Ascending aorta (tissue), 2 donors: ENCODE measurements around the gene FAM131C. TPM values are rescaled to one million over a fixed set of nuclear protein-coding genes. Genes with fewer than 3 reads are reported as not detected.
"Not testable (repeated sequence)": the region's sequence is repeated elsewhere in the genome, so short reads cannot be mapped to it uniquely, and the experiment has no call there.

Experiments used
- DNase-seq, 2 donors: peaks; one replicate each; pipeline ENCODE4 v3.0.0-alpha.2; 2019; ENCODE audit warnings: low spot score in 2 of 2
- H3K27ac ChIP-seq, 2 donors: fragments of 200-600 bp; sonication (generic); one replicate each; pipeline ENCODE4 v1.5.1; 2016 to 2017; ENCODE audit warnings: mild to moderate bottlenecking in 1 of 2
- H3K27me3 ChIP-seq: fragments of 200-600 bp; sonication (generic); one replicate; pipeline ENCODE4 v1.5.1; 2017
- H3K36me3 ChIP-seq, 2 donors: fragments of 200-600 bp; sonication (generic); one replicate each; pipeline ENCODE4 v1.5.1; 2016
- H3K4me1 ChIP-seq, 2 donors: fragments of 200-600 bp; sonication (generic); one replicate each; pipeline ENCODE4 v1.5.1; 2016 to 2017; ENCODE audit warnings: mild to moderate bottlenecking in 1 of 2
- H3K4me3 ChIP-seq, 2 donors: fragments of 200-600 bp; sonication (generic); one replicate each; pipeline ENCODE4 v1.5.1; 2016 to 2017; ENCODE audit warnings: mild to moderate bottlenecking in 1 of 2
- H3K9me3 ChIP-seq, 2 donors: fragments of 200-600 bp; sonication (generic); one replicate each; pipeline ENCODE4 v1.5.1; 2016
- intact Hi-C: fragments of 100-400 bp; cut with DNase I; formaldehyde crosslinking; loops from one replicate; pipeline ENCODE4 v1.15.1; 2023
- total RNA-seq: library from RNA; depleted of rRNA; stranded (reverse); fragments of >200 nt; gene quantifications from one replicate; pipeline ENCODE4 v1.1.0, GENCODE V29; 2016
- TF ChIP-seq, protein P1 (sequence below), 3 experiments: fragments of 200-600 bp in 2 of 3; fragments of 450-650 bp in 1 of 3; sonication (generic) in 2 of 3; IDR thresholded peaks; one replicate each; pipeline ENCODE4 v1.5.1; 2016 to 2019; ENCODE audit warnings: antibody characterized with exemption in 3 of 3, mild to moderate bottlenecking in 1 of 3, moderate library complexity in 1 of 3

Gene FAM131C
- total RNA-seq, 1 donor from 2014 or later = 0.21 TPM

DNA sequence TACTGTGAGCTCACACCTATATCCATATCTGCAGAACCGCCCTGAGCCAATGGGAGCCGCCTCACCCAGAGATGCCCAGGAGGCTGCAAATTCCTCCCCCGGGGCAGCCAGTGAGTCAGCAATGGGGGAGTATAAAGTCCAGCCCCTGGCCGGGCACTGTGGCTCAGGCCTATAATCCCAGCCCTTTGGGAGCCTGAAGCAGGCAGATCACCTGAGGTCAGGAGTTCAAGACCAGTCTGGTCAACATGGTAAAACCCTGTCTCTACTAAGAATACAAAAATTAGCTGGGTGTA is 34.9 kb downstream of the FAM131C start:
- TF ChIP-seq, protein P1, sequence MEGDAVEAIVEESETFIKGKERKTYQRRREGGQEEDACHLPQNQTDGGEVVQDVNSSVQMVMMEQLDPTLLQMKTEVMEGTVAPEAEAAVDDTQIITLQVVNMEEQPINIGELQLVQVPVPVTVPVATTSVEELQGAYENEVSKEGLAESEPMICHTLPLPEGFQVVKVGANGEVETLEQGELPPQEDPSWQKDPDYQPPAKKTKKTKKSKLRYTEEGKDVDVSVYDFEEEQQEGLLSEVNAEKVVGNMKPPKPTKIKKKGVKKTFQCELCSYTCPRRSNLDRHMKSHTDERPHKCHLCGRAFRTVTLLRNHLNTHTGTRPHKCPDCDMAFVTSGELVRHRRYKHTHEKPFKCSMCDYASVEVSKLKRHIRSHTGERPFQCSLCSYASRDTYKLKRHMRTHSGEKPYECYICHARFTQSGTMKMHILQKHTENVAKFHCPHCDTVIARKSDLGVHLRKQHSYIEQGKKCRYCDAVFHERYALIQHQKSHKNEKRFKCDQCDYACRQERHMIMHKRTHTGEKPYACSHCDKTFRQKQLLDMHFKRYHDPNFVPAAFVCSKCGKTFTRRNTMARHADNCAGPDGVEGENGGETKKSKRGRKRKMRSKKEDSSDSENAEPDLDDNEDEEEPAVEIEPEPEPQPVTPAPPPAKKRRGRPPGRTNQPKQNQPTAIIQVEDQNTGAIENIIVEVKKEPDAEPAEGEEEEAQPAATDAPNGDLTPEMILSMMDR (IDR thresholded peaks at IDR 0.05) = no peak
- Histone ChIP-seq H3K27me3 (no peaks in the 10 kb centered on the region), H3K4me1 (no peaks in the 10 kb centered on the region), H3K36me3 (no peaks in the 10 kb centered on the region), H3K4me3 (no peak overlapping the region), H3K27ac (no peak overlapping the region), H3K9me3 (no peaks in the 10 kb centered on the region)
- intact Hi-C loops = no loop called here
- no peak for DNase-seq

DNA sequence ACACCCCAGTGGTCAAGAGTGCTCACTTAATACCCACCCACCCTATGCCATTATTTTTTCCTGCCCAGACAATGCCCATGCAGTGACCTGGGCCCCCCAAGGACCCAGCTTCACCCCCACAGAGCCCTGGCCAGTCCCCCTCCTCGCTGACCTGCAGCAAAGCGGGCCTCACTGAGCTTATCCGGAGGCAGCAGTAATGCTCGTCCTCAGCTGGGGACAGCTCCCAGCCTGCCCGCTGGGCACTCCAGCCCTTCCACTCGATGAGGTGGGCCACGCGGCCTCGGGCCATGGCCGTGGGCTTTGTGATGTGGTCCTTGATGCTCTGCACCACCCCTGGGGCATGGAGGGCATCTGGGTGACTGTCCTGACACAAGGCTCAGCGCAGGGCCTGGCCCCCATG is 37.0 kb downstream of the FAM131C start:
- H3K9me3 ChIP-seq, intact Hi-C loops, H3K4me3 ChIP-seq, H3K4me1 ChIP-seq, DNase-seq, H3K36me3 ChIP-seq, H3K27me3 ChIP-seq, H3K27ac ChIP-seq: not testable (repeated sequence)

DNA sequence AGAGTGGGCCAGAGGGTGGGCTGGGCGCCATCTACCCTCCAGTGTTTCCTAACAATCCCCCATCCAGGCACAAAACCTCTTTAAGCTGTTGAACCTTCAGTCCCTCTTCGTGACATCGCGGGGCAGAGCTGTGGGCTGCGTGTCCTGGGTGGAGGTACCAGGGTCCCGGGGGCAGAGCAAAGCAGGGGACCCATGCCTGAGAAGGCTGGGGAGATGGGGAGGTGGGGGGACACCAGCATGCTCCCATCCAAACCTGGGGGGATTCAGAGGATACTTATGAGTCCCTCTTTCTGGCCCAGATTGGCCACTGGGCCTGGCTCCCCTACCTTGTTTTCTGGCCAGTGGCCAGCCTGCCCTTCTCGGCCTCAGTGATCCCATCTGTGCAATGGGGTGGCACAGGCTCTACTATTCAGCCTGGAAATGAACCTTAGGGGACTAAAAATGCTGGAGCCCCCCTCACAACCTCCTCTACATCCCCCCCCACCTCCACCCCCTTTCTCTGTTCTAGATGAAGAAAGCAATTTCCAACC is 40.3 kb downstream of the FAM131C start:
- not testable (repeated sequence) for H3K9me3 ChIP-seq, H3K27me3 ChIP-seq, H3K4me3 ChIP-seq, DNase-seq, H3K36me3 ChIP-seq, H3K27ac ChIP-seq, H3K4me1 ChIP-seq
- intact Hi-C loops = loop anchor here (1.0 kb wide), 1 partner anchor 24 kb away; no protein-coding TSS in a partner anchor

DNA sequence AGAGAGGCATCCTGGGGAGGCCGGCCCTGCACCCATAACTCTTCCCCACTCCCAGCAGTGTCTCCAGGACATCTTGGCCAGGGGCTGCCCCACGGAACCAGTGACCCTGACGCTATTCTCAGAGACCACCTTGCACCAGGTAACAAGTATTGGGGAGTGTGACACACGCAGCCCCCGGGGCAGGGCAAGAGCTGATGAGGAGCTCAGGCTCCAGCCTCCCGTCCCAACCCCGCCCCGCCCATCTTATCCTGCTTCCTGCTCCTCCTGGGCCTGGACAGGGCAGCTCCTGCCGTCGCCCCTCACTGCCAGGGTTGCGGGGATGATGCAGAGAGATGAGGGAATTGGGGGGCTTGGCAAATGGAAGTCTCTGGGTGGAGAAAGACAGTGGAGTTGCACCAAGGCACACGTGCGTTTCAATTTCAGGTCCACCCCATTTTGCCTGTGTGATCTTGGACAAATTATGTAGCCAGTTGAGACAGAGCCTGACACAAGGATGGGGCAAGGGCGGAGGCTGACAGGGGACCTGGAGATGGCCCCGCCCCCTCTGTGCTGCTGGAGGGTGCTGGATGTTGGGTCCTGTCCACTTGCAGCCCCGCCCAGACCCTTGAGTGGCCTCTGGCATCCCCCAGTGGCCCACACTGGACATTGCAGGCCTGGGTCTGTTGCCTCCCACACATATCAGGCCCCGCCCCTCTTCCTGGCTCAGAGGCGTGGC is 40.9 kb downstream of the FAM131C start:
- H3K9me3 ChIP-seq = no peaks in the 10 kb centered on the region
- no peak overlapping the region for H3K27ac ChIP-seq
- TF ChIP-seq, protein P1 (IDR thresholded peaks at IDR 0.05) = peak; percentile 100
- peaks cover 2 to 6% of the 10 kb centered on the region in 2 donors for H3K4me1 ChIP-seq
- DNase-seq = peak; percentile 59 to 94
- no peak overlapping the region for H3K4me3 ChIP-seq
- H3K27me3 ChIP-seq = no peaks in the 10 kb centered on the region
- intact Hi-C loops = loop anchor here (1.0 kb wide), 2 partner anchors 23 to 25 kb away; no protein-coding TSS in a partner anchor
- no peaks in the 10 kb centered on the region for H3K36me3 ChIP-seq

DNA sequence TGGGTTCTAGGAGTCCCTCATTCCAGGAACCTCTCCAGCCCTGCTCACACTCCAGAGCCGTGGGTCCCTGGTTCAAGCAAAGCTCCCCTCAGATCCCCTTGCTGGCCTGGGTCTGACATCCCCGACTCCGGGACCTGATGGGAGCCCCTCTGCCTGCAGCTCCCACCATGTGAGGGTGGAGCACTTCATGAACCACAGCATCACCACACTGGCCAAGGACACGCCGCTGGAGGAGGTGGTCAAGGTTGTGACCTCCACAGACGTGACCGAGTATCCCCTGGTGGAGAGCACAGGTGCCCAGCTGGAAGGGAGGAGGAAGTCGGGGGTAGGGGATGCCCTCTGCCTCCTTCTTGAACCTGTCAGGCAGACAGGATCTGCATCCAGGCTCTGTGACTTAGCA is 41.9 kb downstream of the FAM131C start:
- H3K27ac ChIP-seq = no peak overlapping the region
- peaks cover 11 to 15% of the 10 kb centered on the region in 2 donors for H3K4me1 ChIP-seq
- intact Hi-C loops = no loop called here
- TF ChIP-seq, protein P1 (IDR thresholded peaks at IDR 0.05) = no peak
- H3K27me3 ChIP-seq = no peaks in the 10 kb centered on the region
- H3K9me3 ChIP-seq = no peaks in the 10 kb centered on the region
- no peak for DNase-seq
- H3K4me3 ChIP-seq = no peak overlapping the region
- H3K36me3 ChIP-seq = no peaks in the 10 kb centered on the region

DNA sequence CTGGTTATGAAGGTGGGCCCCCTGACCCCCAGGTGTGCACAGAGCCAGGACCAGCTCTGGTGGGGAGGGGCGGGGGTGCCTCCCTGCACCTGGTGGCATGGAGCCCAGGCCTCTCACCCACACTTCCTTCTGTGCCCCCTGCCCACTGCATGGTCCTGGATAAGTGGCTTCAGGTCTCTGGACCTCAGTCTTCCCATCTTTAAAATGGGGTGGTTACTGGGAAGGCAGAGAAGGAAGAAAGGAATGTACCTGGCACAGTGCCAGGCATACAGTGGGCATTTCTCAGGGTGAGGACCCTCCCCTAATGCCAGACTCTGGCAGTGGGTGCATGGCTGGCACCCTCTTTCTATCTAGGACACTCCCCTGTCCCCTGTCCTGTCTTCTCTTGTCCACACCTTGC is 44.2 kb downstream of the FAM131C start:
- Histone ChIP-seq H3K27ac (no peak overlapping the region), H3K4me3 (no peak overlapping the region), H3K4me1 (peaks cover 11 to 15% of the 10 kb centered on the region in 2 donors), H3K36me3 (no peaks in the 10 kb centered on the region), H3K27me3 (no peaks in the 10 kb centered on the region), H3K9me3 (no peaks in the 10 kb centered on the region)
- intact Hi-C loops = no loop called here
- no peak for DNase-seq
- TF ChIP-seq, protein P1 (IDR thresholded peaks at IDR 0.05) = no peak

DNA sequence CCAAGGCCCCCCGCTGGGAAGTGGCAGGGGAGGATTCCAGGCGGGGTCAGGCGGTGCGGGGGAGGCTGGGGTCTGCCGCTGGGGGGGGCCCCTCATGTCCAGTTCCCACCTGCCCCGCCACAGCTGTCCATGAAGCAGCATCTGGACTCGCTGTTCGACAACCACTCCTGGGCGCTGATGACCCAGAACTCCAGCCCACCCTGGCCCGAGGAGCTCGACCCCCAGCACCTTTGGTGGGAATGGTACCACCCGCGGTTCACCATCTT is 44.5 kb downstream of the FAM131C start:
- intact Hi-C loops = not testable (repeated sequence)

More for the DNA sequence above, 44.5 kb downstream of the FAM131C start:
- peaks cover 11 to 15% of the 10 kb centered on the region in 2 donors for H3K4me1 ChIP-seq
- not testable (repeated sequence) for H3K4me3 ChIP-seq, H3K27me3 ChIP-seq, H3K9me3 ChIP-seq, DNase-seq, H3K36me3 ChIP-seq, H3K27ac ChIP-seq
